Psoas muscle (tissue), 8 donors: ENCODE data around the gene C1S. TPM values are rescaled to one million over a fixed set of nuclear protein-coding genes. Genes with fewer than 3 reads are reported as not detected.
"Not testable (repeated sequence)": the region's sequence is repeated elsewhere in the genome, so short reads cannot be mapped to it uniquely, and the experiment has no call there.

ENCODE experiments used
- ATAC-seq, 4 donors: fragments of 200-7000 bp; cut with Tn5 transposase; one replicate each; pipeline ENCODE4 v1.9.1; 2020; ENCODE audit warnings: moderate library complexity in 3 of 4, mild to moderate bottlenecking in 2 of 4
- DNase-seq, 2 donors: peaks; one replicate each; pipeline ENCODE4 v3.0.0-alpha.2; 2020
- H3K27ac ChIP-seq: fragments of 200-600 bp; one replicate; pipeline ENCODE4 v1.8.0; 2022
- H3K27me3 ChIP-seq, 3 donors: fragments of 200-600 bp in 1 of 3; one replicate each; pipeline versions ENCODE4 v1.6.1 to v1.8.0; 2013 to 2022; ENCODE audit warnings: low read length in 2 of 3, mild to moderate bottlenecking in 2 of 3, moderate library complexity in 1 of 3; ENCODE audit not compliant: insufficient read depth in 3 of 3
- H3K36me3 ChIP-seq, 2 donors: fragments of 200-600 bp in 1 of 2; one replicate each; pipeline versions ENCODE4 v1.6.1 to v1.8.0; 2013 to 2022; ENCODE audit warnings: low read depth in 1 of 2, mild to moderate bottlenecking in 1 of 2, moderate library complexity in 1 of 2; ENCODE audit not compliant: insufficient read depth in 1 of 2
- H3K4me1 ChIP-seq: fragments of 200-600 bp; one replicate; pipeline ENCODE4 v1.8.0; 2022
- H3K4me3 ChIP-seq: fragments of 200-600 bp; one replicate; pipeline ENCODE4 v1.8.0; 2022; ENCODE audit warnings: mild to moderate bottlenecking
- H3K9me3 ChIP-seq: fragments of 200-600 bp; one replicate; pipeline ENCODE4 v1.8.0; 2022
- CTCF ChIP-seq: fragments of 200-600 bp; IDR thresholded peaks from one replicate; pipeline ENCODE4 v1.8.0; 2022; ENCODE audit warnings: antibody characterized with exemption
- WGBS, 3 donors: extraction: QIAGEN DNeasy Blood & Tissue Kit; methylation state at CpG; one replicate each; pipeline versions ENCODE4 v1.1.6 to v1.1.7; 2013; 5-methylcytosine and 5-hydroxymethylcytosine counted together
- intact Hi-C, 2 donors: fragments of 100-400 bp; cut with DNase I; formaldehyde crosslinking; loops; one replicate each; pipeline versions ENCODE4 v1.11.0 to v1.14.2; 2022
- polyA plus RNA-seq, 3 donors: library from polyadenylated mRNA; stranded (reverse); fragments of 200-250 nt; gene quantifications; one replicate each; pipeline ENCODE4 v1.2.3, GENCODE V29; 2013
- total RNA-seq, 4 donors: library from RNA; stranded (reverse); fragmentation: NEBNext Ultra II Directional in 2 of 4; extraction: Animal tissue kit (Norgen Biotek cat#: 25700) in 2 of 4; gene quantifications; one replicate each; pipeline versions ENCODE4 v1.2.1 to v1.2.4, GENCODE V29; 2021 to 2023
- donor health status: healthy with polysubstance abuse.
- donor health status: DM: no; HTN: no; CAD: no; lungs with moderate emphysema.
- donor health status: Bipolar disorder and iron deficiency.
- donor health status: healthy.
- donor health status: DM: yes; HTN: yes; CAD: no.
- donor health status: DM: no; HTN: no; CAD: no.
- donor health status: DM: no; HTN: no; CAD: no.
- donor health status: DM: yes; HTN: yes; CAD: no.

C1S gene
- total and polyA plus RNA-seq, 7 donors = 35.9 to 98.5 (median 49.0) TPM

- no peak overlapping the region for H3K27ac ChIP-seq
- no peak for TF ChIP-seq CTCF
- no peaks in the 10 kb centered on the region for H3K4me1 ChIP-seq
- intact Hi-C loops = loop anchor here in 1 of 2 donors (5.0 kb wide), 1 partner anchor 81 kb away; the partner anchor contains the start of gene PTPN6
- ATAC-seq (no peak), DNase-seq (no peak)
- WGBS, 3 donors = 75 to 85% (median 84%) methylated on average over 2 of the region's 2 CpGs
- no peaks in the 10 kb centered on the region for H3K27me3 ChIP-seq
- H3K9me3 ChIP-seq = no peaks in the 10 kb centered on the region
- H3K4me3 ChIP-seq = no peak overlapping the region
- no peaks in the 10 kb centered on the region for H3K36me3 ChIP-seq
Measured at GRCh38 chr12:7032990-7033389, 27.5 kb upstream of the C1S start.

- WGBS, 3 donors = 88 to 95% (median 94%) methylated on average over 1 of the region's 1 CpG
- TF ChIP-seq CTCF = no peak
- H3K27me3 ChIP-seq = no peaks in the 10 kb centered on the region
- no peaks in the 10 kb centered on the region for H3K36me3 ChIP-seq
- H3K9me3 ChIP-seq = no peaks in the 10 kb centered on the region
- intact Hi-C loops = loop anchor here in 1 of 2 donors (5.0 kb wide), 1 partner anchor 82 kb away; the partner anchor contains the start of gene PTPN6
- H3K4me3 ChIP-seq = no peak overlapping the region
- no peak overlapping the region for H3K27ac ChIP-seq
- DNase-seq (no peak), ATAC-seq (no peak)
- H3K4me1 ChIP-seq = no peaks in the 10 kb centered on the region
Measured at GRCh38 chr12:7034464-7034863, 26.1 kb upstream of the C1S start.

- no peak for TF ChIP-seq CTCF
- ATAC-seq = no peak
- no peaks in the 10 kb centered on the region for H3K4me1 ChIP-seq
Measured at GRCh38 chr12:7035463-7035862, 25.1 kb upstream of the C1S start.

GRCh38 chr12:7037411-7037810 lies 23.1 kb upstream of the C1S start:
- H3K9me3 ChIP-seq, H3K4me3 ChIP-seq, H3K27ac ChIP-seq, intact Hi-C loops, H3K27me3 ChIP-seq, H3K36me3 ChIP-seq, ATAC-seq, DNase-seq, H3K4me1 ChIP-seq: not testable (repeated sequence)
- WGBS, 3 donors = 93 to 96% (median 96%) methylated on average over 24 to 32 of the region's 32 CpGs

More at GRCh38 chr12:7035463-7035862, 25.1 kb upstream of the C1S start:
- no peak for DNase-seq
- Histone ChIP-seq H3K4me3 (no peak overlapping the region), H3K36me3 (no peaks in the 10 kb centered on the region), H3K9me3 (no peaks in the 10 kb centered on the region), H3K27ac (no peak overlapping the region), H3K27me3 (no peaks in the 10 kb centered on the region)
- intact Hi-C loops = no loop called here
- WGBS, 3 donors = 62 to 66% (median 64%) methylated on average over 2 of the region's 2 CpGs

GRCh38 chr12:7038591-7038990 lies 21.9 kb upstream of the C1S start:
- WGBS, 3 donors = 83 to 90% (median 86%) methylated on average over 22 of the region's 22 CpGs
- no peak for TF ChIP-seq CTCF
- H3K4me3 ChIP-seq = no peak overlapping the region
- H3K4me1 ChIP-seq = no peaks in the 10 kb centered on the region
- DNase-seq = no peak
- intact Hi-C loops = no loop called here
- H3K9me3 ChIP-seq = no peaks in the 10 kb centered on the region
- no peak overlapping the region for H3K27ac ChIP-seq
- no peak for ATAC-seq
- H3K27me3 ChIP-seq = no peaks in the 10 kb centered on the region
- H3K36me3 ChIP-seq = no peaks in the 10 kb centered on the region
